SKM-1 (cell line): ENCODE data around the gene SDK1.
"Not testable (repeated sequence)": the region's sequence is repeated elsewhere in the genome, so short reads cannot be mapped to it uniquely, and the experiment has no call there.

Experiments
- DNase-seq: peaks from one replicate; lab custom pipeline; 2025; ENCODE audit not compliant: unreplicated experiment; lab: John Stamatoyannopoulos, UW

SDK1 gene

GRCh38 chr7:3942816-3943745 is 642.0 kb downstream of the SDK1 start:
- DNase-seq: no peak

GRCh38 chr7:3943779-3944520 is 642.9 kb downstream of the SDK1 start:
- DNase-seq: no peak

- DNase-seq: no peak
Measured at GRCh38 chr7:3949242-3949640, 648.2 kb downstream of the SDK1 start.

GRCh38 chr7:3950249-3950648 is 649.2 kb downstream of the SDK1 start:
- DNase-seq: no peak

- DNase-seq: no peak
Measured at GRCh38 chr7:3951316-3952055, 650.4 kb downstream of the SDK1 start.

GRCh38 chr7:3953133-3953532 is 652.1 kb downstream of the SDK1 start:
- no peak for DNase-seq

- no peak for DNase-seq
Measured at GRCh38 chr7:3953946-3954345, 652.9 kb downstream of the SDK1 start.

- no peak for DNase-seq
Measured at GRCh38 chr7:3955026-3955425, 654.0 kb downstream of the SDK1 start.

- DNase-seq: no peak
Measured at GRCh38 chr7:3955751-3956696, 655.0 kb downstream of the SDK1 start.

GRCh38 chr7:3956949-3957348 is 655.9 kb downstream of the SDK1 start:
- DNase-seq: no peak

- DNase-seq: no peak
Measured at GRCh38 chr7:3957472-3958108, 656.5 kb downstream of the SDK1 start.

GRCh38 chr7:3958109-3958483 is 657.0 kb downstream of the SDK1 start:
- no peak for DNase-seq

- no peak for DNase-seq
Measured at GRCh38 chr7:3959364-3959763, 658.3 kb downstream of the SDK1 start.

GRCh38 chr7:3960050-3960763 is 659.2 kb downstream of the SDK1 start:
- DNase-seq: no peak

GRCh38 chr7:3960942-3961341 is 659.9 kb downstream of the SDK1 start:
- no peak for DNase-seq

- no peak for DNase-seq
Measured at GRCh38 chr7:3961857-3962503, 660.9 kb downstream of the SDK1 start.

GRCh38 chr7:3963768-3964167 is 662.7 kb downstream of the SDK1 start:
- not testable (repeated sequence) for DNase-seq

- DNase-seq: no peak
Measured at GRCh38 chr7:3964980-3965606, 664.0 kb downstream of the SDK1 start.
